ENCODE results near the gene BTG2. TPM values are rescaled to one million over a fixed set of nuclear protein-coding genes. Genes with fewer than 3 reads are reported as not detected.
"Not testable (repeated sequence)": the region's sequence is repeated elsewhere in the genome, so short reads cannot be mapped to it uniquely, and the experiment has no call there.

BTG2 gene
- total and polyA plus RNA-seq, 2 donors: 171 to 174 TPM

- H3K9me3 ChIP-seq (ENCODE audit: control insufficient read depth in 2 of 2, insufficient read depth in 1 of 2, low read length in 1 of 2); H3K4me3 ChIP-seq (ENCODE audit: low read length in 2 of 2); H3K36me3 ChIP-seq (ENCODE audit: control insufficient read depth in 2 of 2, insufficient read depth in 2 of 2, low read length in 1 of 2); DNase-seq (ENCODE audit: low read depth in 6 of 9, low spot score in 9 of 9); H3K27me3 ChIP-seq (ENCODE audit: control insufficient read depth in 2 of 2, insufficient read depth in 1 of 2, low read length in 1 of 2): not testable (repeated sequence)
- peaks cover 80 to 98% of the 10 kb centered on the region in 2 donors for H3K4me1 ChIP-seq (ENCODE audit: control insufficient read depth in 2 of 2, insufficient read depth in 2 of 2, low read length in 2 of 2)
- 96% methylated on average over 8 of the region's 8 CpGs for WGBS
- H3K27ac ChIP-seq (ENCODE audit: low read depth in 1 of 2, low read length in 1 of 2): peak overlapping the region; percentile 62 to 87
Observed at GRCh38 chr1:203299719-203300429, 5.4 kb upstream of the BTG2 start.

DNA sequence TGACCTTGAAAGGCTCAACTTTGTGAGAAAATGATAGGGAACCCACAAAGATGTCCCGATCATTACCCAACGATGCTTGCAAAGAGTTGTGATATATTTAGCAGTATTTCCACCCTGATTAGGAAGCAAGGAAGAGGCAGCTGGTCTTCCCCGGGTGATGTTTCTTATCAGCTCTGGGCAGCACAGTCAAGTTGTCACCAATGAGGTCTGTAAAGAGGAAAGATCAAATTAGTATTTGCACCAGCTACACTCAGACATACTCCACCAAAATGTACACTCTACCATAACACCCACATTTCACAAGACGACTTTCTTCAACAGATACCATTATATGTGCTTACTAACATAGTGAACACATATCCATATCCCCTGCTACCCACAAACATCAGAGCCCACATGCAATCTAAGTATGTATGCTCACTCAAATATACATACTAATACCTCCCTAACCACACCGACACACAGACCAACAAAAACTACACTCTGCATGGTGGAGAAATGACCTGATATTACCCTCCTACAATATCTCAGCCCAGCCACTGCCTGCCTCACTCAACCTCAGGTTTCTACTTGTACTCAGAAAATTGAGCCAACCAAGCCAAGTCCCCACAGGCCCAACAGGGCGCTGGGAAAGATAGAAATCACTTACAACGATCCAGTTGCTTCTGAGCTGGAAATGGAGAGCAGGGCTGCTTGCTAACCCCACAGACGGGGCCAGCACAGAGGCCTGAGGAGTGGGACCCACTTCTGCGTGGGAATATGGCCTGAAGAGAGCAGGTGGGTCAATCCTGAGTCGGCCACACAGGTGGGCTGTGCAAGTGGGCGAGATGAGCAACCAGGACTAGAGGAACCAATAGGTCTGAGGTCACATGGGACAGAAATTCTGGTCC lies 4.6 kb upstream of the BTG2 start:
- Histone ChIP-seq H3K9me3 (ENCODE audit: control insufficient read depth in 2 of 2, insufficient read depth in 1 of 2, low read length in 1 of 2) (peaks cover 0 to 2% of the 10 kb centered on the region in 2 donors), H3K27ac (ENCODE audit: low read depth in 1 of 2, low read length in 1 of 2) (peak overlapping the region; percentile 19 to 48), H3K36me3 (ENCODE audit: control insufficient read depth in 2 of 2, insufficient read depth in 2 of 2, low read length in 1 of 2) (no peaks in the 10 kb centered on the region), H3K4me3 (ENCODE audit: low read length in 2 of 2) (no peak overlapping the region), H3K27me3 (ENCODE audit: control insufficient read depth in 2 of 2, insufficient read depth in 1 of 2, low read length in 1 of 2) (no peaks in the 10 kb centered on the region), H3K4me1 (ENCODE audit: control insufficient read depth in 2 of 2, insufficient read depth in 2 of 2, low read length in 2 of 2) (peaks cover 72 to 90% of the 10 kb centered on the region in 2 donors)
- DNase-seq (ENCODE audit: low read depth in 6 of 9, low spot score in 9 of 9): no peak
- WGBS: 79% methylated on average over 11 of the region's 11 CpGs

- H3K27me3 ChIP-seq (ENCODE audit: control insufficient read depth in 2 of 2, insufficient read depth in 1 of 2, low read length in 1 of 2): no peaks in the 10 kb centered on the region
- H3K4me3 ChIP-seq (ENCODE audit: low read length in 2 of 2): no peak overlapping the region
- no peak for DNase-seq (ENCODE audit: low read depth in 6 of 9, low spot score in 9 of 9)
- H3K36me3 ChIP-seq (ENCODE audit: control insufficient read depth in 2 of 2, insufficient read depth in 2 of 2, low read length in 1 of 2): peaks cover under 1 to 1% of the 10 kb centered on the region in 2 donors
- H3K9me3 ChIP-seq (ENCODE audit: control insufficient read depth in 2 of 2, insufficient read depth in 1 of 2, low read length in 1 of 2): peaks cover 0 to 2% of the 10 kb centered on the region in 2 donors
- H3K4me1 ChIP-seq (ENCODE audit: control insufficient read depth in 2 of 2, insufficient read depth in 2 of 2, low read length in 2 of 2): peaks cover 66 to 84% of the 10 kb centered on the region in 2 donors
- peak overlapping the region; percentile 20 to 48 for H3K27ac ChIP-seq (ENCODE audit: low read depth in 1 of 2, low read length in 1 of 2)
Observed at GRCh38 chr1:203301331-203301668, 4.0 kb upstream of the BTG2 start.

- peaks cover 0 to 3% of the 10 kb centered on the region in 2 donors for H3K9me3 ChIP-seq (ENCODE audit: control insufficient read depth in 2 of 2, insufficient read depth in 1 of 2, low read length in 1 of 2)
- no peak for DNase-seq (ENCODE audit: low read depth in 6 of 9, low spot score in 9 of 9)
- H3K27ac ChIP-seq (ENCODE audit: low read depth in 1 of 2, low read length in 1 of 2): peak overlapping the region in 1 of 2 donors; percentile 97
- 96% methylated on average over 7 of the region's 7 CpGs for WGBS
- H3K36me3 ChIP-seq (ENCODE audit: control insufficient read depth in 2 of 2, insufficient read depth in 2 of 2, low read length in 1 of 2): peaks cover 12 to 13% of the 10 kb centered on the region in 2 donors
- H3K27me3 ChIP-seq (ENCODE audit: control insufficient read depth in 2 of 2, insufficient read depth in 1 of 2, low read length in 1 of 2): no peaks in the 10 kb centered on the region
- H3K4me3 ChIP-seq (ENCODE audit: low read length in 2 of 2): no peak overlapping the region
- H3K4me1 ChIP-seq (ENCODE audit: control insufficient read depth in 2 of 2, insufficient read depth in 2 of 2, low read length in 2 of 2): peaks cover 54 to 73% of the 10 kb centered on the region in 2 donors
Observed at GRCh38 chr1:203302456-203302855, 2.9 kb upstream of the BTG2 start.

- Histone ChIP-seq H3K27ac (ENCODE audit: low read depth in 1 of 2, low read length in 1 of 2) (peak overlapping the region in 1 of 2 donors; percentile 97), H3K27me3 (ENCODE audit: control insufficient read depth in 2 of 2, insufficient read depth in 1 of 2, low read length in 1 of 2) (no peaks in the 10 kb centered on the region), H3K4me3 (ENCODE audit: low read length in 2 of 2) (peak overlapping the region in 1 of 2 donors; percentile 60), H3K9me3 (ENCODE audit: control insufficient read depth in 2 of 2, insufficient read depth in 1 of 2, low read length in 1 of 2) (peaks cover 0 to 5% of the 10 kb centered on the region in 2 donors), H3K4me1 (ENCODE audit: control insufficient read depth in 2 of 2, insufficient read depth in 2 of 2, low read length in 2 of 2) (peaks cover 53 to 72% of the 10 kb centered on the region in 2 donors), H3K36me3 (ENCODE audit: control insufficient read depth in 2 of 2, insufficient read depth in 2 of 2, low read length in 1 of 2) (peaks cover 16 to 17% of the 10 kb centered on the region in 2 donors)
- 88% methylated on average over 3 of the region's 3 CpGs for WGBS
- peak in 1 of 9 donors; percentile 54 for DNase-seq (ENCODE audit: low read depth in 6 of 9, low spot score in 9 of 9)
Observed at GRCh38 chr1:203302894-203303293, 2.4 kb upstream of the BTG2 start.

DNA sequence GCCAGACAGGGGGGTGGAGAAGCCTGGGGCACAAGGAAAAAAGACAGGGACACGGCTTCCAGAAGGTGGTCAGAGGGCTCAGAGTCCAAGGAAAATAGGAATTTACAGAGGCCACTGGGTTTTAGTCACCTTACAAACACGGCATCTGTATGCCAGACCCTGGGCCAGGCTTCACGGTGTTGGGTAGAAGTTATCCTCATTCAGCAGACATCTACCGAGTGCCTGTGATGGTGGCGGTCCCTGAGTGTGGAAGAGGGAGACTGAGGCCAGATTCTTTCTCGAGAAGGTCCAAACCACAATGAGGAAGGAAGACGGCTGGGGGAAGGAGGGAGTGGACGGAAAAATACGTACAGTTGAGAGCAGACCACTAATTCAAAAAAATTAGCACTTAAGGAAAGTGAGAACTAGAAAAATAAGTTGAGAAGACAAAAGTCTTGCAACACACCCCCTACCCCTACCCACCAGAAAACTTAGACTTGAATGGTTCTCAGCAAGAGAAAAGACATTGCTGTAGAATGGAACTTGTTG lies 864 bp upstream of the BTG2 start:
- H3K9me3 ChIP-seq (ENCODE audit: control insufficient read depth in 2 of 2, insufficient read depth in 1 of 2, low read length in 1 of 2): peaks cover 0 to 5% of the 10 kb centered on the region in 2 donors
- H3K36me3 ChIP-seq (ENCODE audit: control insufficient read depth in 2 of 2, insufficient read depth in 2 of 2, low read length in 1 of 2): peaks cover 32 to 33% of the 10 kb centered on the region in 2 donors
- H3K27me3 ChIP-seq (ENCODE audit: control insufficient read depth in 2 of 2, insufficient read depth in 1 of 2, low read length in 1 of 2): no peaks in the 10 kb centered on the region
- WGBS: 69% methylated on average over 9 of the region's 9 CpGs
- H3K4me1 ChIP-seq (ENCODE audit: control insufficient read depth in 2 of 2, insufficient read depth in 2 of 2, low read length in 2 of 2): peaks cover 52 to 72% of the 10 kb centered on the region in 2 donors
- peak overlapping the region; percentile 97 to 98 for H3K27ac ChIP-seq (ENCODE audit: low read depth in 1 of 2, low read length in 1 of 2)
- DNase-seq (ENCODE audit: low read depth in 6 of 9, low spot score in 9 of 9): no peak
- peak overlapping the region; percentile 60 to 97 for H3K4me3 ChIP-seq (ENCODE audit: low read length in 2 of 2)

DNA sequence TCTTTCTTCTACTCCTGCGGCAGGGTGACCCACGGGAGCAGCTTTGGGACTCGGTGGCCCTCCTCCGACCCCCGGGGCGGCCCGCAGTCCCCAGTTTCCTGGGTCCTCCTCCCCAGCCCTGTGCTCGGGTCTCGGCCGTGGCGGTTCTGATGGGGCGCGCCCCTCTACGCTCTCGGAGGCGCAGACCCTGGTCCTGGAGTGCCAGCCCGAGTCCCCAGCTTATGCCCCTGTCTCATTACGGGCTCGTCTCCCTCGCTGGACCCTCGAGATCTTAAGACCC lies 430 bp downstream of the BTG2 start:
- peak overlapping the region; percentile 60 to 97 for H3K4me3 ChIP-seq (ENCODE audit: low read length in 2 of 2)
- DNase-seq (ENCODE audit: low read depth in 6 of 9, low spot score in 9 of 9): no peak
- H3K27ac ChIP-seq (ENCODE audit: low read depth in 1 of 2, low read length in 1 of 2): peak overlapping the region; percentile 95 to 99
- WGBS: under 1% methylated on average over 21 of the region's 21 CpGs
- H3K36me3 ChIP-seq (ENCODE audit: control insufficient read depth in 2 of 2, insufficient read depth in 2 of 2, low read length in 1 of 2): peaks cover 43 to 45% of the 10 kb centered on the region in 2 donors
- H3K9me3 ChIP-seq (ENCODE audit: control insufficient read depth in 2 of 2, insufficient read depth in 1 of 2, low read length in 1 of 2): peaks cover 0 to 5% of the 10 kb centered on the region in 2 donors
- H3K27me3 ChIP-seq (ENCODE audit: control insufficient read depth in 2 of 2, insufficient read depth in 1 of 2, low read length in 1 of 2): no peaks in the 10 kb centered on the region
- H3K4me1 ChIP-seq (ENCODE audit: control insufficient read depth in 2 of 2, insufficient read depth in 2 of 2, low read length in 2 of 2): peaks cover 42 to 72% of the 10 kb centered on the region in 2 donors

DNA sequence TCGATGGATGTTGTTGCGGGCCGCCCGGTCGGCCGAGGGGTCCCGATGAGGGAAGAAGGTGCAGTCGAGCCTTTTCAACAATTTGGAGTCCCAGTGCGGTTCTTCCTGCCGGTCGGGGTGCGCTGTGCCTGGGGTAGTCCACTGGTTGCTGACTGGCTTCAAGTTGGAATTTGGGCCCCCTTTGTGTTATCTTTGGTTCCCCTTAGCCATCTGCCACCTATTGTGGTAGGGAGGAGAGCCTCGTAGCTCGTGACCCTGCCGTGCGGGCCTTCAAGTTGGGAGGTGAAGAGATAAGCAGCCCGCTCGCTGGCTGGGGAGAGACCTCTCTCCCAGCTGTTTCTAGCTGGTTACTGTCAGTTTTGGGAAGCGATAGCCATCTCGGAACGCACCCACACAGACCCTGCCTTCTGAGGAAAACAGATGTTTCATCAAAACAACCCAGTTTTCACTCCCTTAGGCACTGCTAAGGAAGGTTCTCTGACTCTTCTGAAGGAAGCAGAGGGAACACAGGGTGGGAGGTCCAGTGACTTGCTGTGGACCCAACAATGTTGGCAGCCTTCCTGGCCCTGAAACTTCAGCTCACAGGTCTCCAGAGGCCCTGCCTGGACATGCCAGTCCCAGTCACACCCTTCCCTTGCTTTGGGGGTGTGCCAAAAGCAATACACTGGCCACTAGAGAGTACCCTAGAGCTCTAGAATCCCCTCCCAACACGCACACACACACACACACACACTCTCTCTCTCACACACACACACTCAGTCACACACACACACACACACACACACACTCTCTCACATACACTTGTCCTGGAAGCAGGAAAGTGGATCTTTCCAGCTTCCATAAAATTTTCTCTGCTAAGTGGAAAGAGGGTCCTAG lies 1.0 kb downstream of the BTG2 start:
- peak in 3 of 9 donors; percentile 80 to 89 (median 85) for DNase-seq (ENCODE audit: low read depth in 6 of 9, low spot score in 9 of 9)
- H3K9me3 ChIP-seq (ENCODE audit: control insufficient read depth in 2 of 2, insufficient read depth in 1 of 2, low read length in 1 of 2): peaks cover 0 to 5% of the 10 kb centered on the region in 2 donors
- H3K36me3 ChIP-seq (ENCODE audit: control insufficient read depth in 2 of 2, insufficient read depth in 2 of 2, low read length in 1 of 2): peaks cover 45 to 50% of the 10 kb centered on the region in 2 donors
- H3K4me1 ChIP-seq (ENCODE audit: control insufficient read depth in 2 of 2, insufficient read depth in 2 of 2, low read length in 2 of 2): peaks cover 37 to 71% of the 10 kb centered on the region in 2 donors
- peak overlapping the region; percentile 95 to 99 for H3K27ac ChIP-seq (ENCODE audit: low read depth in 1 of 2, low read length in 1 of 2)
- under 1% methylated on average over 22 of the region's 22 CpGs for WGBS
- H3K27me3 ChIP-seq (ENCODE audit: control insufficient read depth in 2 of 2, insufficient read depth in 1 of 2, low read length in 1 of 2): no peaks in the 10 kb centered on the region
- peak overlapping the region; percentile 60 to 97 for H3K4me3 ChIP-seq (ENCODE audit: low read length in 2 of 2)

Data from thymus (tissue), 11 donors.